HepG2 (cell line): ENCODE results near the gene NFS1. TPM values are rescaled to one million over a fixed set of nuclear protein-coding genes. Genes with fewer than 3 reads are reported as not detected.

Source experiments
- CEBPG ChIP-seq: IDR thresholded peaks from 2 replicates; pipeline ENCODE4 v1.6.1; 2016
- FOSL2 ChIP-seq: sonication (generic); formaldehyde crosslinking; IDR thresholded peaks from 2 replicates; pipeline ENCODE4 v1.4.0; 2020; ENCODE audit warnings: missing genetic modification reagents
- HDAC1 ChIP-seq: sonication (generic); formaldehyde crosslinking; IDR thresholded peaks from 2 replicates; pipeline ENCODE4 v1.5.1; 2020; ENCODE audit warnings: mild to moderate bottlenecking, missing genetic modification reagents
- HNF4G ChIP-seq, 2 experiments: sonication (generic) in 1 of 2; formaldehyde crosslinking in 1 of 2; IDR thresholded peaks; 2 replicates each; pipeline versions ENCODE4 v1.4.0 to v1.6.1; 2011 to 2020; ENCODE audit warnings: borderline replicate concordance in 2 of 2, low read depth in 2 of 2, mild to moderate bottlenecking in 2 of 2, low read length in 1 of 2, missing genetic modification reagents in 1 of 2, moderate library complexity in 1 of 2
- IKZF5 ChIP-seq: IDR thresholded peaks from 2 replicates; pipeline ENCODE4 v1.6.1; 2018; ENCODE audit warnings: missing genetic modification reagents, mild to moderate bottlenecking, missing compliant biosample characterization
- MAFF ChIP-seq: IDR thresholded peaks from 2 replicates; pipeline ENCODE4 v1.6.1; 2011; ENCODE audit warnings: low read depth, low read length, improper control_type of control experiment
- MIER3 ChIP-seq: IDR thresholded peaks from 2 replicates; pipeline ENCODE4 v1.6.1; 2016; ENCODE audit warnings: missing compliant biosample characterization, borderline replicate concordance
- RFXAP ChIP-seq: sonication (generic); formaldehyde crosslinking; IDR thresholded peaks from 2 replicates; pipeline ENCODE4 v1.4.0; 2020; ENCODE audit warnings: missing genetic modification reagents, borderline replicate concordance
- RNF219 ChIP-seq: sonication (generic); formaldehyde crosslinking; IDR thresholded peaks from 2 replicates; pipeline ENCODE4 v1.5.0; 2020; ENCODE audit warnings: mild to moderate bottlenecking, missing genetic modification reagents
- SOX6 ChIP-seq, 2 experiments: fragments of 450-650 bp in 1 of 2; sonication (generic) in 1 of 2; formaldehyde crosslinking in 1 of 2; IDR thresholded peaks; 2 replicates each; pipeline versions ENCODE4 v1.4.0 to v1.6.1; 2017 to 2020; ENCODE audit warnings: antibody characterized with exemption in 1 of 2, mild to moderate bottlenecking in 1 of 2, missing genetic modification reagents in 1 of 2
- ZBTB8A ChIP-seq: sonication (generic); formaldehyde crosslinking; IDR thresholded peaks from 2 replicates; pipeline ENCODE4 v1.4.0; 2020; ENCODE audit warnings: mild to moderate bottlenecking, low read depth, missing genetic modification reagents, borderline replicate concordance
- ZC3H13 ChIP-seq: sonication (generic); formaldehyde crosslinking; IDR thresholded peaks from 2 replicates; pipeline ENCODE4 v1.8.1; 2023; ENCODE audit warnings: mild to moderate bottlenecking, missing genetic modification reagents, moderate library complexity
- ZFP36L1 ChIP-seq: sonication (generic); formaldehyde crosslinking; IDR thresholded peaks from 2 replicates; pipeline ENCODE4 v1.8.0; 2022; ENCODE audit warnings: mild to moderate bottlenecking, missing genetic modification reagents, moderate library complexity
- ZFX ChIP-seq: sonication (generic); formaldehyde crosslinking; IDR thresholded peaks from 2 replicates; pipeline ENCODE4 v1.4.0; 2020; ENCODE audit warnings: mild to moderate bottlenecking, low read depth, missing genetic modification reagents, moderate library complexity
- ZHX2 ChIP-seq, 2 experiments: sonication (generic) in 1 of 2; formaldehyde crosslinking in 1 of 2; IDR thresholded peaks; 2 replicates each; pipeline versions ENCODE4 v1.6.1 to v1.9.0; 2014 to 2022; ENCODE audit warnings: antibody characterized with exemption in 1 of 2, borderline replicate concordance in 1 of 2, inconsistent platforms in 1 of 2, low read depth in 1 of 2, missing genetic modification reagents in 1 of 2
- ZNF230 ChIP-seq: sonication (generic); formaldehyde crosslinking; IDR thresholded peaks from 2 replicates; pipeline ENCODE4 v1.4.0; 2020; ENCODE audit warnings: mild to moderate bottlenecking, missing genetic modification reagents
- ZNF260 ChIP-seq: sonication (generic); formaldehyde crosslinking; IDR thresholded peaks from 2 replicates; pipeline ENCODE4 v1.4.0; 2020; ENCODE audit warnings: missing genetic modification reagents, low read depth, mild to moderate bottlenecking, borderline replicate concordance
- ZNF296 ChIP-seq: sonication (generic); formaldehyde crosslinking; conservative IDR thresholded peaks from 2 replicates; pipeline ENCODE4 v1.5.0; 2020; ENCODE audit warnings: mild to moderate bottlenecking, missing genetic modification reagents
- ZNF589 ChIP-seq: sonication (generic); formaldehyde crosslinking; conservative IDR thresholded peaks from 2 replicates; pipeline ENCODE4 v1.8.0; 2022; ENCODE audit warnings: mild to moderate bottlenecking, moderate library complexity, missing genetic modification reagents
- polyA plus RNA-seq, 8 experiments: library from polyadenylated mRNA; depleted of rRNA in 3 of 8; stranded (reverse) in 7 of 8; unstranded in 1 of 8; fragments of >200 nt; fragmentation: Illumina TruSeq in 4 of 8; extraction: Trizol in 4 of 8; gene quantifications; 2 replicates each; pipeline versions ENCODE4 v1.2.1 to v1.2.3, GENCODE V29; 2011 to 2016; ENCODE audit warnings: low read depth in 4 of 8, missing spikeins in 1 of 8, mixed read lengths in 1 of 8; ENCODE audit not compliant: insufficient read depth in 1 of 8
- total RNA-seq, 5 experiments: library from RNA; depleted of rRNA; stranded (reverse); fragments of >200 nt; fragmentation: Illumina TruSeq; extraction: Trizol; gene quantifications; 2 replicates each; pipeline ENCODE4 v1.2.3, GENCODE V29; 2016; ENCODE audit warnings: low read depth in 1 of 5

Gene NFS1
- total and polyA plus RNA-seq, 2 of the 13 experiments (the other 11 are each of a cell fraction or from before 2014, with no cell fraction given) = 65.9 to 88.1 TPM

- TF ChIP-seq RNF219 (CRISPR knock-in tag) = no peak
- no peak for TF ChIP-seq ZHX2 (IDR thresholded peaks at IDR 0.05; ENCODE audit: low read depth)
- TF ChIP-seq ZHX2 (CRISPR knock-in tag; IDR thresholded peaks at IDR 0.05; ENCODE audit: borderline replicate concordance) = no peak
- no peak for TF ChIP-seq ZNF260 (CRISPR knock-in tag)
- TF ChIP-seq HNF4G (IDR thresholded peaks at IDR 0.05; ENCODE audit: borderline replicate concordance, low read depth, low read length) = no peak
- no peak for TF ChIP-seq HNF4G (CRISPR knock-in tag; IDR thresholded peaks at IDR 0.05; ENCODE audit: borderline replicate concordance, low read depth)
- no peak for TF ChIP-seq CEBPG (CRISPR knock-in tag)
- peak; percentile 87 for TF ChIP-seq MAFF
- no peak for TF ChIP-seq MIER3 (CRISPR knock-in tag)
- no peak for TF ChIP-seq HDAC1 (CRISPR knock-in tag)
- TF ChIP-seq ZNF589 (CRISPR knock-in tag) = 0 out of 2 replicates have a peak, but pooled peaks have one; percentile 22
- no peak for TF ChIP-seq ZFP36L1 (CRISPR knock-in tag)
- peak; percentile 20; the same call in 1 of the 2 replicates for TF ChIP-seq FOSL2
- TF ChIP-seq ZNF230 (CRISPR knock-in tag) = no peak
- no peak for TF ChIP-seq ZFX (CRISPR knock-in tag)
- no peak for TF ChIP-seq ZC3H13 (CRISPR knock-in tag)
- peak; percentile 63; the same call in 1 of the 2 replicates for TF ChIP-seq IKZF5 (CRISPR knock-in tag)
- TF ChIP-seq RFXAP (CRISPR knock-in tag) = no peak; the same call in 1 of the 2 replicates
- no peak for TF ChIP-seq ZNF296 (CRISPR knock-in tag)
- TF ChIP-seq SOX6 (IDR thresholded peaks at IDR 0.05) = no peak
- TF ChIP-seq SOX6 (CRISPR knock-in tag; IDR thresholded peaks at IDR 0.05) = no peak; the same call in 1 of the 2 replicates
- no peak for TF ChIP-seq ZBTB8A (CRISPR knock-in tag)
Measured at GRCh38 chr20:35702051-35702823, 3.1 kb upstream of the NFS1 start (continued).
